Stromal cell of bone marrow (primary cell): Measurements from ENCODE around the gene POM121C.
"Not testable (repeated sequence)": the region's sequence is repeated elsewhere in the genome, so short reads cannot be mapped to it uniquely, and the experiment has no call there.

ENCODE experiments used
- DNase-seq: peaks from one replicate; pipeline ENCODE4 v3.0.0-alpha.2; 2012; ENCODE audit warnings: low read depth

The POM121C gene

GRCh38 chr7:75485979-75486643, at the start of gene POM121C:
POM121C (minus strand) TSS chr7:75486299; CDS start chr7:75441496, 44,803 bp downstream.
- DNase-seq: peak; percentile 75

DNA sequence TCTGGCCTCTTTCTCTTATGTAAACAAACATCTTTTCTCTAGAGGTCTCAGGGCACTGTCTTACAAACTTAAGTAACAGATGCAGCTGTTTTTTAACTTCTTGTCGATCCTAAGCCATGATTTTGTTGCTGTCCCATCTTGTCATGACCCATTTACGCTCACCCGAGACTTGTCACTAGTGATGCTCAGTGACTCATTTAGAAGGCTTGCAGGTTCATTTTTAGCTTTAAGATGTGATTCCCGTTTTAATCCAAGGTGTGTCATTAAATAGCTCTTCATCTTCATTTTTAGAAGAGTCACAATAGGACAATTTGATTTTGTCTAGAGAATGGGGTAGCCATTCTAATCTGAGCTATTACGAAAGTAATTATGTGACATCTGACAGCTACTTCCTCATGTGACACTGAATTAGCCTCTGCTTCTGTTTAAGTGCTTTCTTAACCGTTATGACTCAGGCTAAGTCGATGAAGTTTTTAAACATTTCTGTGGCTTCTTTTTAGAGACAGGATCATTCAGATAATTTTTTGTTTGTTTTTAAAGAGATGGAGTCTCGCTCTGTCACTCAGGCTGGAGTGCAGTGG, 48.7 kb upstream of the POM121C start:
- DNase-seq: peak; percentile 47

DNA sequence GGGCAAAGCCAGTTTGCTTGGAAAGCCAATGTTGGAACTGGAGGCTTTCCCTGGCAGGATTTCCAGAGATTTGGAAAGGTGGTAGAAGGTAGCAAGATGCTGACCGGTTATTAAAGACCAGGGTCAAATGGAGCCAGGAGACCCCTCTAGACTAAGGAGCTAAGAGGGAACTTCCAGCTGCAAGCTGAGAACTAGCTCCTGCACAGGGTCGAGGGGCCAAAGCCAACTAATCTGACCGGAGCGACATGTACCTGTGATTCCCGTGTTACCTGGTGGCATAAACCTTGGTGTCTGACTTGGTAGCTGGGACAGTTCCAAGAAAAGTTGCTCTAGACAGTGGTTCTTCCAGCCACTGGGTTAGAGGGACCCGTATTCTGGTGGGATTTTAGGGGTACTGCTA, 47.8 kb upstream of the POM121C start:
- DNase-seq: no peak

- no peak for DNase-seq
Observed at GRCh38 chr7:75532639-75533038, 46.5 kb upstream of the POM121C start.

DNA sequence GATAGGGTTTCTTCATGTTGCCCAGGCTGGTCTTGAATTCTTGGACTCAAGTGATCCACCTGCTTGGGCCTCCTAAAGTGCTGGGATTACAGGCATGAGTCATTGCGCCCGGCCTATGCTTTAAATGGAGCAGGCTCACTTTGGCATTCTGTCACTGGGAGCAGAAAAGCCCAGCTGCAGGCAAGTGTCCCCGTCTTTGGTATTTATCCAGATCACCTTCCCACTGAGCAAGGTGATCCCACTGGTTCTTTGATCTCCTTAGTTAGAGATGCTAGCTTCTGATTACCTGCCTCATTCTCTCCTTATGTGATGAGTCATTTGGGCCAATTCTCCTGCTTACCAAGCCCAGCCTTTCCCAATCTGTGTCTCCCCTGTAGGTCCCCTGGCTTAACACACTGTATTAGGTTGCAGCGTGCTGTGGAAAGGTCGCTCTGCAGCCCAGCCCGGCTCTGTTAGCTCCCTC, 45.3 kb upstream of the POM121C start:
- DNase-seq: no peak

GRCh38 chr7:75527224-75527722, 41.2 kb upstream of the POM121C start:
- not testable (repeated sequence) for DNase-seq

DNA sequence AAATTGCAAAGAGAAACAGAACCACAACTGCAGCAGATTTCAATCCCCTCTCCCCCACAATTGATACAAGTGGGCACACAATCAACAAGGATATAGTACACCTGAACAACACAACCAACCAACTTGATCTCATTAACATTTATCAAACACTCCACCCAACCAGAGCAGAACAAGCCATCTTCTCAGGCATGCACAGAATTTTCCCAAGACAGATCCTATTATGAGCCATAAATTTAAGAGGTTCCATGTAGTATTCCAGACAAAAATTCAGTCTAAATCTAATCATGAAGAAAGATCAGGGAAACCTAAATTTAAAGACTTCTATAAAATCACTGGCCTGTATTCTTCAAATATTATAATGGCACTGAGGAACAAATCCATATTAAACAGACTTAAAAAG, 35.6 kb upstream of the POM121C start:
- DNase-seq: not testable (repeated sequence)

DNA sequence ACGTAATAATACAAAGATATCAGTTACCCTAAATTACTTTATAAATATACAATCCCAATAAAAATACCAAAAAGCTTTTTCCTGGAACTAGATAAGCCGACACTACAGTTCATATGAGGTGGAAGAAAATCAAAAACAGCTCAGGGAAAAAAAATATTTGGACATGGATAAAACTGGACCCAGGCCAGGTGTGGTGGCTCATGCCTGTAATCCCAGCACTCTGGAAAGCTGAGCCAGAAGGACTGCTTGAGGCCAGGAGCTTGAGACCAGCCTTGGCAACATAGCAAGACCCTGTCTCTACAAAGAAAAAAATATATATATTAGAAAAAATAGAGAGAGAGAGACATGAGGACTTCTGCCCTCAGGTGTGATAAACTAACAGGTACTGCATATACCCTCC, 32.7 kb upstream of the POM121C start:
- not testable (repeated sequence) for DNase-seq

- DNase-seq: not testable (repeated sequence)
Observed at GRCh38 chr7:75509033-75509432, 22.9 kb upstream of the POM121C start.

GRCh38 chr7:75492020-75492419, 5.9 kb upstream of the POM121C start, which contains the start of gene SPDYE5:
SPDYE5 (plus strand) TSS chr7:75492320; CDS start chr7:75494048, 1,728 bp downstream.
- not testable (repeated sequence) for DNase-seq

GRCh38 chr7:75485355-75485978, 632 bp downstream of the POM121C start:
- not testable (repeated sequence) for DNase-seq

GRCh38 chr7:75480313-75480712, 5.8 kb downstream of the POM121C start:
- DNase-seq: not testable (repeated sequence)

GRCh38 chr7:75477457-75477856, 8.6 kb downstream of the POM121C start:
- DNase-seq: not testable (repeated sequence)

GRCh38 chr7:75470166-75470565, 15.9 kb downstream of the POM121C start:
- not testable (repeated sequence) for DNase-seq

- DNase-seq: not testable (repeated sequence)
Observed at GRCh38 chr7:75460541-75460940, 25.6 kb downstream of the POM121C start.

- DNase-seq: not testable (repeated sequence)
Observed at GRCh38 chr7:75458034-75458433, 28.1 kb downstream of the POM121C start.

DNA sequence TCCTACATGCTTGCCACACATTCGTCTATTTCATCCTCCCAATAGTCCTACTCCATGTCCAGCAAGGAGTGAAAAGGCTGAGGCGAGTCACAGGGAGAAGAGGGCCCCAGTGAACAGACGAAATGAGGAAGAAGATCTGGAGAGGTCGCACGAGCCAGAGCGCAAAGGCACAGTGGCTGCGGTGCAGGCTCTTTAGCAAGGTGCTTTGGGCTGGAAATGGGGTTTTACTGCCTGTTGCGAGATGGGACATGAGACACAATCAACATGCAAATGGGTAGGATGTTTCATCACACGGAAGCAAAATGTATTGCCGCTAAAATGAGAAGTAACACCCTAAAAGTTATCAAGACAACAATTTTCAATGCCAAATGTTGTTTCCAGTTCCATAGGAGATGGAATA, 29.7 kb downstream of the POM121C start:
- not testable (repeated sequence) for DNase-seq

DNA sequence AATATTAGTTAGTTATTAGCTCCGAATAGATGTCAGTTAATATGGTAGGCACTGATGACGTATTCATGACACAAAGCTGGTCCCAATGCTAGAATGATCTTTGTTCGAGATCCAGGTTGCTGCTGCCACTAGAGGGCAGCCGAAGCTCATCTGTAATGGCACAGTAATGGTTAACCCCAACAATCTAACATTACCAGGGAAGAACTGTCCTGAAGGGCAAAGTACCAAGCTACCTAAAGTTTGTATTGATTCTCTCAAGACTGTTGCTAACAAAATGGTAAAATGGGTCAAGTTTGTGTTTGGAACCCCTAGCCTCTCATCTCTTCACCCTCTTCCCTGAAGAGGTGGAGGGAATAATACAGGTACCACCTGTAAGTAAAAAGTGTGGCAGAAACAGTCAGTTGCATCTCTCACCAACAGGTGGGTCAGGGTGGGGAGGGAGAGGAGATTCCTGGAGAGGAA, 33.6 kb downstream of the POM121C start:
- DNase-seq: not testable (repeated sequence)

DNA sequence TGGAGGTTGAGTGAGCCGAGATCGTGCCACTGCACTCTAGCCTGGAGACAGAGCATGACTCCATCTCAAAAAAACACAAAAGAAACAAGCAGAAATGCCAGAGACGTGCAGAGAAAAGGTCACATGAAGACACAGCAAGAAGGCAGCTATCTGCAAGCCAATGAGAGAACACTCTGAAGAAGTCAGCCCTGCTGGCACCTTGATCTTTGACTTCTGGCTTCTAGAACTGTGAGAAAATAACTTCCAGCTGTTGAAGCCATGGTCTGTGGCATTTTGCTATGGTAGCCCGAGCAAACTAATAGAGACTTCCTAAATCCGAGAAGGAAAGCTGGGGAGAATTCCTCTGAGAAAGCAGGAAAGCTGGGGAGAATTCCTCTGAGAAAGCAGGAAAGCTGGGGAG, 36.2 kb downstream of the POM121C start:
- DNase-seq: not testable (repeated sequence)

DNA sequence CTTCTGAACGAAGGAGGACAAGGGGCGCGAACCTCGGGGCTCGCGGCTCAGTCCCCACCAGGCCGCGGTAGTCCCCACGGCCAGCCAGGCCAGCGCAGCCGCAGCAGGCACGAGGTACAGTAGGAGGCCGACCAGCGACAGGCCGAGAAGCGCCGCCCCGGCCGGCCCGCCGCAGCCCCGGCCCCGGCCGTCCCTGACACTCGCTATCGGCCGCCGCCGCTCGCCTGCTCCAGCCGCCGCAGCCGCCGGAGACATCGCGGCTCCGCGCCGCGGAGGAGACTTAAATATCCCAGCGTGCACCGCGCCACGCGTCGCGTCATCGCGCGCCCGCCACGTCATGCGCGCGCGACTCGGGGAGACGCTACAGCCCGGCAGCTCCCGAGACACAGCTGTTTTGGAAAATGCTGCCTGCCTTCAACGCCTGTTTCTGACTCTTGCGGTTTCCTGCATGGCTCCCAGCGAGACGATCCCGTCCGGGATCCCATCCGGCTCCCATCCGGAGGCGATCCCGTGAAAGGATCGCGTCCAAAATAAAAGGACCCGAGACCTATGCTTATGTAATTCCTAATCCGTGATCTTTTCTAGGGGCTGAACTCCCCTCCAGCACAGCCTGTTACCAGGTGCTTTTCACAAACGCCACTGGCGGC, 43.5 kb downstream of the POM121C start:
- DNase-seq: not testable (repeated sequence)

- DNase-seq: not testable (repeated sequence)
Observed at GRCh38 chr7:75442101-75442464, 44.0 kb downstream of the POM121C start.

- not testable (repeated sequence) for DNase-seq
Observed at GRCh38 chr7:75439000-75439399, 47.1 kb downstream of the POM121C start.
